ENCODE results near the gene CLDN7.

The CLDN7 gene

DNA sequence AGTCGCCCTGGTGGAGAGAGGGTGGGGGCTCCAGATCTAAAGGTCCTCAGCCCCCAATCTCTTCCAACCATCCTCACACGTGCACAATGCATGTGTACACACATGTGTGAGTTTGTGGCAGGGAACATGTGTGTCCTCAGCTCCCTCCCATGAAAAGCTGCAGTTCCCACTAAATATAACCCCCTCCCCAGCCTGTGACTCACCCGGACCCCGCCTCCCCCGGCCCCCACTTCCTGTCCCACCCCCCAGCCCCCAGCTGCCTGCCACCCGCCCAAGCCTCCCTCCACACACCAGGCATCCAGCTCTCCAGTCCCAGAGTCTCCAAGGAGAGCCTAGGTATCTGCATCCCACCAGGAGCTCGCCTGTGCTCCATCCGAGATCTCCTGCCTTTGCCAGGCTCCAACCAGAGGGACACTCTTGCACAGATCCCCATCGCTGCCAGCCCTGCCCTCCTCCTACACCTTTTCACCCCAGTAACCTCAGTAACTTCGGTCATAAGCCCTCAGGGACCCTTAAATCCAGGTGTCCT, 46.6 kb downstream of the CLDN7 start:
- no peaks in the 10 kb centered on the region for H3K9me3 ChIP-seq (ENCODE audit: severe bottlenecking)
- H3K4me1 ChIP-seq (ENCODE audit: insufficient read depth, poor library complexity, severe bottlenecking) = peaks cover 5% of the 10 kb centered on the region
- no peak overlapping the region for H3K4me3 ChIP-seq (ENCODE audit: severe bottlenecking)
- DNase-seq (ENCODE audit: low spot score) (no peak), ATAC-seq (ENCODE audit: low read depth) (no peak)
- no peaks in the 10 kb centered on the region for H3K27me3 ChIP-seq (ENCODE audit: insufficient read depth, poor library complexity, severe bottlenecking)
- TF ChIP-seq CTCF (IDR thresholded peaks at IDR 0.05; ENCODE audit: poor library complexity, severe bottlenecking) = no peak
- H3K36me3 ChIP-seq (ENCODE audit: low read depth) = no peaks in the 10 kb centered on the region; the same call in 1 of the 2 replicates
- peak overlapping the region; percentile 62 for H3K27ac ChIP-seq (ENCODE audit: poor library complexity, severe bottlenecking)

DNA sequence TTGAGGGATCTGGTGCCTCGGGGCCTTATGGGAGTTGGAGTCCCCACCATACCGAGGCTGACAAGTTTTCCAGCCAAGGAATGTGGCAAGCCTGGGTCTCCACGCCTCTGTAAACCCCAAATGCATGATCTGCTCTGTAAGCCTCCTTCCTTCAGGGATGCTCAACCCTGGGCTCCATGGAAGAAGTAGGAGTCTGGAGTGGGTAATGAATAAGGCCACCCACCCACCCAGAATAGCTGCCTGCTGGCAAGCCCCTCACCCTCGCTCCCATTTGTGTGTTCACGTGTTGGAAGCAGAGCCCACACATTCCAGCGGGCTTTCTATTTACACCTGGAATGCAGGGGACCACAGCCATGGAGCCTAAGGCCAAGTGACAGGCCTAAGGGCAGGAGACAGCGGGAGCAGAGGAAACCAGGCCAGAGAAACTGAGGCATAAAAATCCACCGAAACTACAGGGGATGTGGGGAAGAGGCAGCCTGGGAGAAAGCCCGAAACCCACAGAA, 47.1 kb downstream of the CLDN7 start:
- H3K4me3 ChIP-seq (ENCODE audit: severe bottlenecking) = peak overlapping the region; percentile 28
- no peaks in the 10 kb centered on the region for H3K36me3 ChIP-seq (ENCODE audit: low read depth)
- H3K9me3 ChIP-seq (ENCODE audit: severe bottlenecking) = no peaks in the 10 kb centered on the region
- DNase-seq (ENCODE audit: low spot score) (no peak), ATAC-seq (ENCODE audit: low read depth) (no peak)
- peaks cover 5% of the 10 kb centered on the region for H3K4me1 ChIP-seq (ENCODE audit: insufficient read depth, poor library complexity, severe bottlenecking)
- H3K27ac ChIP-seq (ENCODE audit: poor library complexity, severe bottlenecking) = peak overlapping the region; percentile 62
- H3K27me3 ChIP-seq (ENCODE audit: insufficient read depth, poor library complexity, severe bottlenecking) = no peaks in the 10 kb centered on the region
- peak; percentile 14 for TF ChIP-seq CTCF (IDR thresholded peaks at IDR 0.05; ENCODE audit: poor library complexity, severe bottlenecking)

DNA sequence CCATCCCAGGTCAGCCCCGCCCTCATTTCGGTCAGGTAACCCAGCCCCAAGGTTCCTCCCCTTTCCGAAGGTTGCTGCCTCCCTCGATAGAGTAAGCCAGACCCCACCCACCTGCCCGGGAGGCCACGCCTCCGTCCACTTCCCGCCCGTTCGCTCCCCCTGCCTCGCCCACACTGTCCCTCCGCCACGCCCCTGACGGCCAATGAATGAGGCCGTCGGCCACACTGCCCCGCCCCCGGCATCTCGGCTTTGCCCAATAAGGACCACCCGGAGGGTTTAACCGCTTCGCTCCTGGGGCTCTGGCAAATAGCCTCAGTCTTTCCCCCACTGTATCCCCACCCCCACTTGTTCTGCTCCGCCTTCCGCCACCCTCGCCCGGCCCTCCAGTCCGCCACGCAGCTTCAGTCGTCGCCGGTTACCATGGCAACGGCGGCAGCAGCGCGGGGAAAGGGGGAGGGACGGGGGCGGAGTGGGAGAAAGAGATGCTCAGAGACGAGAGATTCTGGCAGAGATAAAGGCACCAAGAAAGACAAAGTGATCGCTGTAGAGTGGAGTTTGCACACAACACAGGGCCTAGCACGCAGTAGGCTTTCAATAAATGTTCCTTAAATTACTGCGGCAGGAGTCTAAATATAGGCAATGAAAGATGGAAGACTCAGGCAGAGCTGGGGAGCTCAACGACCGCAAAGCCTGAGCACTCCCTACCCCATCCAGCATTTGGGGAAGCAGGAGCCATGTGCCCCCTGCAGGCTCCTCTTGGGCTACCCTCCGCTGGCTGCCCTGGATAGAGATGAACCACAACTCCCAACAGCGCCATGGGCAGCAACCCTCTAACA, 47.8 kb downstream of the CLDN7 start:
- Histone ChIP-seq H3K4me3 (ENCODE audit: severe bottlenecking) (peak overlapping the region; percentile 28), H3K4me1 (ENCODE audit: insufficient read depth, poor library complexity, severe bottlenecking) (peaks cover 5% of the 10 kb centered on the region), H3K9me3 (ENCODE audit: severe bottlenecking) (no peaks in the 10 kb centered on the region), H3K27ac (ENCODE audit: poor library complexity, severe bottlenecking) (peak overlapping the region; percentile 62), H3K27me3 (ENCODE audit: insufficient read depth, poor library complexity, severe bottlenecking) (no peaks in the 10 kb centered on the region), H3K36me3 (ENCODE audit: low read depth) (no peaks in the 10 kb centered on the region)
- DNase-seq (ENCODE audit: low spot score) (peak; percentile 99), ATAC-seq (ENCODE audit: low read depth) (peak; percentile 84)
- peak; percentile 43 for TF ChIP-seq CTCF (IDR thresholded peaks at IDR 0.05; ENCODE audit: poor library complexity, severe bottlenecking)

- peak overlapping the region; percentile 28 for H3K4me3 ChIP-seq (ENCODE audit: severe bottlenecking)
- TF ChIP-seq CTCF (IDR thresholded peaks at IDR 0.05; ENCODE audit: poor library complexity, severe bottlenecking) = peak; percentile 25
- no peaks in the 10 kb centered on the region for H3K9me3 ChIP-seq (ENCODE audit: severe bottlenecking)
- H3K4me1 ChIP-seq (ENCODE audit: insufficient read depth, poor library complexity, severe bottlenecking) = peaks cover 5% of the 10 kb centered on the region
- DNase-seq (ENCODE audit: low spot score) (no peak), ATAC-seq (ENCODE audit: low read depth) (no peak)
- H3K27ac ChIP-seq (ENCODE audit: poor library complexity, severe bottlenecking) = no peak overlapping the region
- H3K36me3 ChIP-seq (ENCODE audit: low read depth) = no peaks in the 10 kb centered on the region
- H3K27me3 ChIP-seq (ENCODE audit: insufficient read depth, poor library complexity, severe bottlenecking) = no peaks in the 10 kb centered on the region
Observed at GRCh38 chr17:7213895-7214299, 48.4 kb downstream of the CLDN7 start.
